ENCODE results near the gene NANOS2. TPM values are rescaled to one million over a fixed set of nuclear protein-coding genes. Genes with fewer than 3 reads are reported as not detected.
A peak's percentile ranks its signal among the peaks of the same experiment; 100 is the strongest.

The NANOS2 gene
- total and polyA plus RNA-seq, 2 of the 4 experiments (the other 2 are of a cell fraction): not detected

GRCh38 chr19:45940515-45940805, 25.9 kb upstream of the NANOS2 start:
- no peak overlapping the region for H4K8ac ChIP-seq (ENCODE audit: low read depth in 2 of 2, low read length in 2 of 2)
- no peak overlapping the region for H3K27ac ChIP-seq (ENCODE audit: insufficient read depth, low read length)
- no peak overlapping the region for H2BK20ac ChIP-seq (ENCODE audit: low read depth, low read length)
- ATAC-seq (ENCODE audit: low read depth) (no peak), DNase-seq (no peak)
- H3K4me3 ChIP-seq (ENCODE audit: insufficient read depth, low read depth, low read length): no peak overlapping the region
- H3K4me1 ChIP-seq (ENCODE audit: control insufficient read depth, insufficient read depth, low read length): no peaks in the 10 kb centered on the region
- H2BK120ac ChIP-seq (ENCODE audit: low read depth, low read length): no peak overlapping the region
- H3K9me3 ChIP-seq (ENCODE audit: control insufficient read depth, insufficient read depth, low read length): no peaks in the 10 kb centered on the region; the same call in none of the 2 replicates
- CTCF ChIA-PET: interaction anchor here (0.6 kb wide), 1 partner anchor 9 kb away, joined by 3 read pairs; no protein-coding TSS in a partner anchor
- POLR2A ChIA-PET (ENCODE audit: unreplicated experiment): no interaction called here
- no TSS peak for BruUV-seq (replicated peaks)
- no peaks in the 10 kb centered on the region for H3K36me3 ChIP-seq (ENCODE audit: control insufficient read depth, insufficient read depth, low read length)
- no peak overlapping the region for H3K4ac ChIP-seq (ENCODE audit: low read depth, low read length)
- no peak for TF ChIP-seq FOS (IDR thresholded peaks at IDR 0.05; ENCODE audit: low read depth, low read length)
- TF ChIP-seq BHLHE40 (IDR thresholded peaks at IDR 0.05; ENCODE audit: low read depth, low read length): no peak
- no peak for TF ChIP-seq ELK1 (IDR thresholded peaks at IDR 0.05; ENCODE audit: borderline replicate concordance, low read depth, low read length)
- no peak for TF ChIP-seq MAFK (IDR thresholded peaks at IDR 0.05; ENCODE audit: low read depth, low read length)
- no peak overlapping the region for H3K9ac ChIP-seq (ENCODE audit: low read depth, low read length)
- intact Hi-C loops (cut with micrococcal nuclease) (no loop called here), dilution Hi-C loops (cut with HindIII; ENCODE audit: low sequenced_read_pairs, unreplicated experiment) (no loop called here), in situ Hi-C loops (cut with MboI; ENCODE audit: low sequenced_read_pairs) (no loop called here)
- no peak overlapping the region for H4K91ac ChIP-seq (ENCODE audit: insufficient read depth, low read depth, low read length)
- peak overlapping the region; percentile 68 for H2AFZ ChIP-seq (replicated peaks; ENCODE audit: low read length, poor library complexity)
- WGBS, 2 experiments (ENCODE audit: extremely low coverage in 2 of 2, insufficient read length in 1 of 2): 74% methylated on average over 10 of the region's 32 CpGs; no CpG with 5 or more reads in 1 of the 2 experiments
- H3K23ac ChIP-seq (ENCODE audit: low read depth, low read length): no peak overlapping the region
- H2BK5ac ChIP-seq (ENCODE audit: low read depth, low read length, poor library complexity, severe bottlenecking): no peak overlapping the region
- no peak overlapping the region for H3K18ac ChIP-seq (ENCODE audit: low read depth, low read length)
- H3K79me1 ChIP-seq (ENCODE audit: low read depth in 1 of 2, low read length in 2 of 2): no peaks in the 10 kb centered on the region
- no peaks in the 10 kb centered on the region for H3K9me1 ChIP-seq (ENCODE audit: insufficient read depth, low read length)
- H2BK15ac ChIP-seq (ENCODE audit: low read depth, low read length): no peak overlapping the region
- peaks cover 53% of the 10 kb centered on the region for H3K27me3 ChIP-seq (ENCODE audit: control insufficient read depth, insufficient read depth, low read length)
- H4K5ac ChIP-seq (ENCODE audit: low read depth, low read length): no peak overlapping the region
- no peak overlapping the region for H2AK9ac ChIP-seq (replicated peaks; ENCODE audit: low read depth, low read length, poor library complexity)
- H3K4me2 ChIP-seq (ENCODE audit: low read depth, low read length): no peak overlapping the region
- H2AK5ac ChIP-seq (ENCODE audit: low read depth, low read length): no peak overlapping the region
- H3K56ac ChIP-seq (ENCODE audit: extremely low read depth, insufficient read depth, low read length): no peak overlapping the region
- H4K20me1 ChIP-seq (ENCODE audit: insufficient read depth, low read length): no peaks in the 10 kb centered on the region
- no peak overlapping the region for H3K14ac ChIP-seq (replicated peaks; ENCODE audit: low read depth, low read length)
